Activated naive CD8-positive, alpha-beta T cell (primary cell): ENCODE measurements around the gene LEAP2.

Experiments
- H3K27ac Mint-ChIP-seq: one replicate; pipeline ENCODE4 v1.8.0; 2021; ENCODE audit warnings: mixed read lengths
- H3K27me3 Mint-ChIP-seq: one replicate; pipeline ENCODE4 v1.8.0; 2021; ENCODE audit warnings: mixed read lengths
- H3K36me3 Mint-ChIP-seq: one replicate; pipeline ENCODE4 v1.8.0; 2021; ENCODE audit warnings: mixed read lengths
- H3K4me1 Mint-ChIP-seq: one replicate; pipeline ENCODE4 v1.8.0; 2021; ENCODE audit warnings: low read depth, mixed read lengths
- H3K4me3 Mint-ChIP-seq: one replicate; pipeline ENCODE4 v1.8.0; 2021; ENCODE audit warnings: mild to moderate bottlenecking, mixed read lengths
- H3K9me3 Mint-ChIP-seq: one replicate; pipeline ENCODE4 v1.8.0; 2021; ENCODE audit warnings: low read depth, mixed read lengths

Gene LEAP2

GRCh38 chr5:132884548-132884947 lies 11.1 kb downstream of the LEAP2 start:
- H3K27me3 Mint-ChIP-seq, result no peaks in the 10 kb centered on the region
- peaks cover 3% of the 10 kb centered on the region for H3K36me3 Mint-ChIP-seq
- no peaks in the 10 kb centered on the region for H3K9me3 Mint-ChIP-seq
- H3K4me3 Mint-ChIP-seq, result no peak overlapping the region
- peaks cover 2% of the 10 kb centered on the region for H3K4me1 Mint-ChIP-seq
- no peak overlapping the region for H3K27ac Mint-ChIP-seq

GRCh38 chr5:132886064-132886823 lies 12.8 kb downstream of the LEAP2 start:
- H3K27ac Mint-ChIP-seq, result peak overlapping the region; percentile 8
- H3K36me3 Mint-ChIP-seq, result no peaks in the 10 kb centered on the region
- no peaks in the 10 kb centered on the region for H3K27me3 Mint-ChIP-seq
- H3K4me3 Mint-ChIP-seq, result no peak overlapping the region
- H3K4me1 Mint-ChIP-seq, result peaks cover 4% of the 10 kb centered on the region
- H3K9me3 Mint-ChIP-seq, result no peaks in the 10 kb centered on the region

DNA sequence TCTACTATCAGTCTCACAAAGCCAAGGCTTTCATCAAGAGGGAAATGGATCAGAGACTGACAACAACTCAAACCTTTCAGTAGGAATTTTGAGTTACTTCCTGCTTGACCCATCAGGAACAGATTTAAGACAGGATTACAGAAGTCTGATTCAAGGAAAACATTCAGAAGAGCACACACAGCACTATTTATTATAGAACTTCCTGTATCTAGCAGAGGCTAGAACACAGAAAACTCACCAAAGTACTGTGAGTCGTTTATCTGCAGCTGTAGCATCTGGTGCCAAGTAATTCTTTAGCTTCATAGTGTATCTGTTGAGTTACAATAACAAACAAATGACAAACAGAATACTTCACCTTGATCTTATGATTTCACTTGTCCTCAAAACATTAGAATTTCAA lies 13.8 kb downstream of the LEAP2 start:
- no peaks in the 10 kb centered on the region for H3K27me3 Mint-ChIP-seq
- H3K4me1 Mint-ChIP-seq, result peaks cover 4% of the 10 kb centered on the region
- peak overlapping the region; percentile 6 for H3K27ac Mint-ChIP-seq
- H3K36me3 Mint-ChIP-seq, result no peaks in the 10 kb centered on the region
- H3K9me3 Mint-ChIP-seq, result no peaks in the 10 kb centered on the region
- H3K4me3 Mint-ChIP-seq, result no peak overlapping the region

GRCh38 chr5:132889501-132889900 lies 16.0 kb downstream of the LEAP2 start:
- Mint-ChIP-seq H3K27me3 (no peaks in the 10 kb centered on the region), H3K9me3 (no peaks in the 10 kb centered on the region), H3K4me1 (peaks cover 4% of the 10 kb centered on the region), H3K4me3 (no peak overlapping the region), H3K27ac (no peak overlapping the region), H3K36me3 (no peaks in the 10 kb centered on the region)

GRCh38 chr5:132890817-132891216 lies 17.3 kb downstream of the LEAP2 start:
- no peak overlapping the region for H3K4me3 Mint-ChIP-seq
- H3K27ac Mint-ChIP-seq, result no peak overlapping the region
- no peaks in the 10 kb centered on the region for H3K27me3 Mint-ChIP-seq
- peaks cover 2% of the 10 kb centered on the region for H3K36me3 Mint-ChIP-seq
- peaks cover 2% of the 10 kb centered on the region for H3K4me1 Mint-ChIP-seq
- H3K9me3 Mint-ChIP-seq, result no peaks in the 10 kb centered on the region

DNA sequence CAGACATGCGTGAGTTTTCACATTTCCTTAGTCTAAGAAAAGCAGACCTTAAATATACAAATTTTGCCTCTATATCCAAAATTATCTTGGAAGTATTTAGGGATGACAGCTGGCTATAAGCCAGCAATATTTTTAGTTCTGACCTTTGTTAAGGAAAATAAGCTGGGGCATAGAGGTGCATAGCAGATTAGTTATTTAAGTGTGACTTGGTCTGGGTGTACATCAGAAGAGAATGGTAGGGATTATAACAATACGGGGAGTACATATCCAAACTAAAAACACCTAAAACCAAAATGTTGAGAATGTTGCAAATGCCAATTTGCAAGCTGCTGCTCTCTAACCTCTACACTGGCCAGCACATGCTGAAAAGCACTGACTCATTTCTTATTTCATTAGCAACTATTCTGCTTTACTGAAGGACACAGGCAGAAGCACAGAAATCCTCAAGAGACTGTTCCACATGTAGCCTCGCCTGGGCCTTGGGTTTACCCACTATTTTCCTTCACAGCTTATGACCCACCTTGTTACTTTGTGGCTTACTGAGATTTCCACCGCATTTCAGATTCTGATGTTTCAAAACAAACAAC lies 22.3 kb downstream of the LEAP2 start:
- no peak overlapping the region for H3K27ac Mint-ChIP-seq
- peaks cover 5% of the 10 kb centered on the region for H3K36me3 Mint-ChIP-seq

DNA sequence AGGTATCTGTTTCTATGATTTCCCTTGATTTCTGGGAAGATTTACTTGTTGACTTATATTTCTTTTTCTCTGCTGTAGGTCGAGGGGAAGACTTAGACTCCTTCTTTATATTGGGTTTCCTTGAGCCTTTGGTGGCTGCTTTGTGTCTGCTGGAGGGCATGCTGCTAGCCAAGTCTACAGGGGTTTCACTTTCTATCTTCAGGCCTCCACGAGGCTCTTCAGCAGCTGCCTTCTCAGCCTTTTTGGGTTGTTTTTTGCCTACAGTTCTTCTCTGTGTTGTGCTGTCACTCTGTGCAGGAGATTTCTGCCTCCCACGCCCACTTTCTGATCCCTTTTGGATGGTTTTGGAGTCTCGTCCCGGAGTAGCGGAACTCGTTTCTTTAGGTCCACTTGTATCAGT lies 23.2 kb downstream of the LEAP2 start:
- Mint-ChIP-seq H3K4me3 (no peak overlapping the region), H3K9me3 (no peaks in the 10 kb centered on the region), H3K27ac (peak overlapping the region; percentile 4), H3K36me3 (peaks cover 5% of the 10 kb centered on the region), H3K27me3 (no peaks in the 10 kb centered on the region), H3K4me1 (no peaks in the 10 kb centered on the region)

More for the DNA sequence above, 22.3 kb downstream of the LEAP2 start:
- Mint-ChIP-seq H3K27me3 (no peaks in the 10 kb centered on the region), H3K4me1 (no peaks in the 10 kb centered on the region), H3K9me3 (no peaks in the 10 kb centered on the region), H3K4me3 (no peak overlapping the region)

- Mint-ChIP-seq H3K4me1 (no peaks in the 10 kb centered on the region), H3K4me3 (no peak overlapping the region), H3K27ac (no peak overlapping the region), H3K9me3 (no peaks in the 10 kb centered on the region), H3K27me3 (no peaks in the 10 kb centered on the region), H3K36me3 (peaks cover 5% of the 10 kb centered on the region)
Measured at GRCh38 chr5:132898094-132898493, 24.6 kb downstream of the LEAP2 start.

GRCh38 chr5:132901036-132901435 lies 27.6 kb downstream of the LEAP2 start:
- Mint-ChIP-seq H3K36me3 (peaks cover 5% of the 10 kb centered on the region), H3K27ac (no peak overlapping the region), H3K4me3 (no peak overlapping the region), H3K4me1 (peaks cover 3% of the 10 kb centered on the region), H3K27me3 (no peaks in the 10 kb centered on the region), H3K9me3 (no peaks in the 10 kb centered on the region)

DNA sequence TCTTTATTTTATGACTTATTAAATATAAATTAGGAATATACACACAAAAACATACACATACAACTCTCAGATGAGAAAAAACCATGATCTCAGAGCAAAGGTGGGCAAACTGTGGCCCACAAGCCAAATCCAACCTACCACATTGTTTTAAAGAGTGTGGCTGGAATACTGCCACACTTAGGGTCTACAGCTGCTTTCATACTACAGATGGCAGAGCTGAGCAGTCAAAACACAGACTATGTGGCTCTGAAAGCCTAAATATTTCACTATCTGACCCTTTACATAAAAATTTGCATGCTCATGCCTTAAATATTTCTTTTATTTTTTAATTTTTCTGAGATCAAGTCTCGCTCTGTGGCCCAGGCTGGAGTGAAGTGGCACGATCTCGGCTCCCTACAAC lies 28.3 kb downstream of the LEAP2 start:
- Mint-ChIP-seq H3K36me3 (peaks cover 2% of the 10 kb centered on the region), H3K4me1 (peaks cover 3% of the 10 kb centered on the region), H3K27ac (no peak overlapping the region)

DNA sequence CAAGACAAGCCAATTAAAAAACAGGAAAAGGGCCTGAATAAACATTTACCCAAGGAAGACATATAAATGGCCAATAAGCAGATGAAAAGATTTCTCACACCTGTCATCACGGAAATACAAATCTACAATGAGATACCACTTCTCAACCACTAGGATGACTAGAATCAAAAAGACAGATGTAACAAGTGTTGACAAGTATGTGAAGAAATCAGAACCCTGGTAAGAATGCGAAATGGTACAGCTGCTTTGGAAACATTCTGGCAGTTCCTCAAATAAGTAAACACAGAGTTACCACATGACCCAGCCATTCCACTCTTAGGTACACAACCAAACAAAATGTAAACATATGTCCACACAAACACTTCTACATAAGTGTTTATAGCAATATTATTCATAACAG lies 32.5 kb downstream of the LEAP2 start:
- Mint-ChIP-seq H3K4me3 (no peak overlapping the region), H3K4me1 (peaks cover 5% of the 10 kb centered on the region), H3K27ac (no peak overlapping the region), H3K9me3 (no peaks in the 10 kb centered on the region), H3K27me3 (no peaks in the 10 kb centered on the region), H3K36me3 (peaks cover 5% of the 10 kb centered on the region)

More for the DNA sequence above, 28.3 kb downstream of the LEAP2 start:
- H3K27me3 Mint-ChIP-seq, result no peaks in the 10 kb centered on the region
- H3K9me3 Mint-ChIP-seq, result no peaks in the 10 kb centered on the region
- no peak overlapping the region for H3K4me3 Mint-ChIP-seq

GRCh38 chr5:132907161-132907560 lies 33.7 kb downstream of the LEAP2 start:
- Mint-ChIP-seq H3K36me3 (peaks cover 8% of the 10 kb centered on the region), H3K4me1 (peaks cover 5% of the 10 kb centered on the region), H3K9me3 (no peaks in the 10 kb centered on the region), H3K27ac (no peak overlapping the region), H3K4me3 (no peak overlapping the region), H3K27me3 (no peaks in the 10 kb centered on the region)

DNA sequence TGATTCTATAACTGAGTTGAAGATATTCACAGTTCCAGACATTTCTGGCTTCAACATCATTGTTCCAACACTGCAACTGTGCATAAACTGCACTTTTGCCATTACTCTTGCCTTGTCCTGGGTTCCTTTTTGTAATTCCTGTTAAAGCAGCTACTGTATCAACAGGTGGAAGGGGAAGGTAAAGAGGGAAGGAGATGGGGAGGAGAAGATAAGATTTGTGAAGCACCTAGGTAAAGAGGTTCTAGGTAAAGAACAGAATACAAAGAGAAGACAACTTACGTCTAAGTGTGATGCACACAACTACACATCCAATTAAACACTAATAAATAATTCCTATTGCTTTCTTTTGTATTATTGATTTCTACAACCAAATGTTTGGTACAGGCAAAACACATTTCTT lies 36.2 kb downstream of the LEAP2 start:
- Mint-ChIP-seq H3K27ac (no peak overlapping the region), H3K4me1 (peaks cover 5% of the 10 kb centered on the region), H3K27me3 (no peaks in the 10 kb centered on the region), H3K9me3 (no peaks in the 10 kb centered on the region), H3K36me3 (peaks cover 9% of the 10 kb centered on the region), H3K4me3 (no peak overlapping the region)

DNA sequence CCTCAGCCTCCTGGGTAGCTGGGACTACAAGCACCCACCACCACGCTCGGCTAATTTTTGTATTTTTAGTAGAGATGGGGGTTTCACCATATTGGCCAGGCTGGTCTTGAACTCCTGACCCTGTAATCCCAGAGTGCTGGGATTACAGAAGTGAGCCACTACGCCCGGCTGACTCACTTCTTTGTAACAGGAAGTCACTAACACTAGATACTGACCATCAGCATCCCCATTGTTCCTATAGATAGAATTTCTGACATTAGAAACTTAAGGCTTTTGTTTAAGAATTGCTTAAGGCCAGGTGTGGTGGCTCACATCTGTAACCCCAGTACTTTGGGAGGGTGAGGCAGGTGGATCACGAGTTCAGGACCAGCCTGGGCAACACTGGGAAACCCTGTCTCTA lies 42.2 kb downstream of the LEAP2 start:
- Mint-ChIP-seq H3K4me1 (peaks cover 3% of the 10 kb centered on the region), H3K36me3 (peaks cover 6% of the 10 kb centered on the region), H3K27me3 (no peaks in the 10 kb centered on the region), H3K4me3 (no peak overlapping the region), H3K9me3 (no peaks in the 10 kb centered on the region), H3K27ac (no peak overlapping the region)

- no peaks in the 10 kb centered on the region for H3K9me3 Mint-ChIP-seq
- H3K27ac Mint-ChIP-seq, result no peak overlapping the region
Measured at GRCh38 chr5:132916086-132916485, 42.6 kb downstream of the LEAP2 start.

More at GRCh38 chr5:132916086-132916485, 42.6 kb downstream of the LEAP2 start:
- no peak overlapping the region for H3K4me3 Mint-ChIP-seq
- H3K36me3 Mint-ChIP-seq, result peaks cover 7% of the 10 kb centered on the region
- H3K27me3 Mint-ChIP-seq, result no peaks in the 10 kb centered on the region
- peaks cover 4% of the 10 kb centered on the region for H3K4me1 Mint-ChIP-seq
